Measurements from ENCODE around the gene TMEM79. TPM values are rescaled to one million over a fixed set of nuclear protein-coding genes. Genes with fewer than 3 reads are reported as not detected.

TMEM79 gene
- total and polyA plus RNA-seq, 2 experiments from 2014 or later = 3.4 to 8.5 TPM

- peak overlapping the region; percentile 34 for H2AFZ ChIP-seq
- peak overlapping the region; percentile 52 for H3K4me3 ChIP-seq
- WGBS (ENCODE audit: low lambda C conversion rate, missing lambda C conversion rate) = 29% methylated on average over 34 of the region's 34 CpGs
- TF ChIP-seq CTCF (IDR thresholded peaks at IDR 0.05; ENCODE audit: poor library complexity) (no peak), EZH2 (IDR thresholded peaks at IDR 0.05; ENCODE audit: borderline replicate concordance) (no peak), EZH2phosphoT487 (IDR thresholded peaks at IDR 0.05; ENCODE audit: low read depth, severe bottlenecking, unreplicated experiment) (no peak)
- peak overlapping the region; percentile 49 for H3K27ac ChIP-seq
- peaks cover 43% of the 10 kb centered on the region for H3K79me2 ChIP-seq
- H3K9me3 ChIP-seq (ENCODE audit: low read depth) = no peaks in the 10 kb centered on the region
- peak overlapping the region; percentile 79 for H3K4me2 ChIP-seq
- DNase-seq (ENCODE audit: low spot score) = no peak
- peaks cover 7% of the 10 kb centered on the region for H3K4me1 ChIP-seq (ENCODE audit: insufficient read depth)
- H3K27me3 ChIP-seq = no peaks in the 10 kb centered on the region
- no peaks in the 10 kb centered on the region for H3K9me2 ChIP-seq (replicated peaks; ENCODE audit: insufficient read depth)
- peaks cover 9% of the 10 kb centered on the region for H4K20me1 ChIP-seq (ENCODE audit: insufficient read depth, poor library complexity, severe bottlenecking)
- peaks cover 4% of the 10 kb centered on the region for H3K36me3 ChIP-seq (replicated peaks; ENCODE audit: insufficient read depth, low read depth)
Observed at GRCh38 chr1:156337052-156337887, 53.1 kb downstream of the TMEM79 start.

GRCh38 chr1:156337888-156338179 is 53.7 kb downstream of the TMEM79 start:
- DNase-seq (ENCODE audit: low spot score) = no peak
- Histone ChIP-seq H3K4me3 (peak overlapping the region; percentile 52), H3K9me2 (replicated peaks; ENCODE audit: insufficient read depth) (no peaks in the 10 kb centered on the region), H2AFZ (peak overlapping the region; percentile 34), H3K9me3 (ENCODE audit: low read depth) (no peaks in the 10 kb centered on the region), H3K79me2 (peaks cover 37% of the 10 kb centered on the region), H3K4me1 (ENCODE audit: insufficient read depth) (peaks cover 7% of the 10 kb centered on the region), H3K27me3 (no peaks in the 10 kb centered on the region), H3K27ac (peak overlapping the region; percentile 49), H3K36me3 (replicated peaks; ENCODE audit: insufficient read depth, low read depth) (no peaks in the 10 kb centered on the region), H4K20me1 (ENCODE audit: insufficient read depth, poor library complexity, severe bottlenecking) (peaks cover 9% of the 10 kb centered on the region), H3K4me2 (peak overlapping the region; percentile 79)
- 0% methylated on average over 12 of the region's 14 CpGs for WGBS (ENCODE audit: low lambda C conversion rate, missing lambda C conversion rate)
- TF ChIP-seq EZH2 (IDR thresholded peaks at IDR 0.05; ENCODE audit: borderline replicate concordance) = no peak
- TF ChIP-seq EZH2phosphoT487 (IDR thresholded peaks at IDR 0.05; ENCODE audit: low read depth, severe bottlenecking, unreplicated experiment) = no peak
- no peak for TF ChIP-seq CTCF (IDR thresholded peaks at IDR 0.05; ENCODE audit: poor library complexity)

- H3K4me2 ChIP-seq = peak within 1 kb of the TSS; percentile 79
- H3K9me3 ChIP-seq (ENCODE audit: low read depth) = no peaks in the 10 kb centered on the region
- WGBS (ENCODE audit: low lambda C conversion rate, missing lambda C conversion rate) = 1% methylated on average over 47 of the region's 47 CpGs
Observed at GRCh38 chr1:156338180-156338976, 54.3 kb downstream of the TMEM79 start, which contains the start of the genes CCT3 and TSACC. CCT3 (minus strand) TSS chr1:156338292; CDS start chr1:156338184, 108 bp downstream. TSACC (plus strand) TSS chr1:156338526; CDS start chr1:156339758, 1,232 bp downstream.

More at GRCh38 chr1:156338180-156338976, 54.3 kb downstream of the TMEM79 start, which contains the start of the genes CCT3 and TSACC:
- no peak for TF ChIP-seq EZH2 (IDR thresholded peaks at IDR 0.05; ENCODE audit: borderline replicate concordance)
- no peak for TF ChIP-seq CTCF (IDR thresholded peaks at IDR 0.05; ENCODE audit: poor library complexity)
- no peak for TF ChIP-seq EZH2phosphoT487 (IDR thresholded peaks at IDR 0.05; ENCODE audit: low read depth, severe bottlenecking, unreplicated experiment)
- H3K4me3 ChIP-seq = peak within 1 kb of the TSS; percentile 52
- peaks cover 36% of the 10 kb centered on the region for H3K79me2 ChIP-seq
- H3K27ac ChIP-seq = peak within 1 kb of the TSS; percentile 49
- DNase-seq (ENCODE audit: low spot score) = peak; percentile 99
- peaks cover 7% of the 10 kb centered on the region for H3K4me1 ChIP-seq (ENCODE audit: insufficient read depth)
- no peaks in the 10 kb centered on the region for H3K9me2 ChIP-seq (replicated peaks; ENCODE audit: insufficient read depth)
- H4K20me1 ChIP-seq (ENCODE audit: insufficient read depth, poor library complexity, severe bottlenecking) = peaks cover 9% of the 10 kb centered on the region
- no peaks in the 10 kb centered on the region for H3K27me3 ChIP-seq
- H2AFZ ChIP-seq = peak within 1 kb of the TSS; percentile 56
- no peaks in the 10 kb centered on the region for H3K36me3 ChIP-seq (replicated peaks; ENCODE audit: insufficient read depth, low read depth)

Other genes with a start within 250 kb of the TMEM79 start
- gene UBQLN4, start 230.5 kb upstream of the TMEM79 start, total RNA-seq = 35.3 and 37.8 TPM in 2 replicates
- 29.5 and 35.5 TPM in 2 replicates for gene UBQLN4, start 230.5 kb upstream of the TMEM79 start, polyA plus RNA-seq
- 48.5 and 73.1 TPM in 2 replicates for gene LAMTOR2, start 229.5 kb upstream of the TMEM79 start, total RNA-seq
- gene LAMTOR2, start 229.5 kb upstream of the TMEM79 start, polyA plus RNA-seq = 142 and 165 TPM in 2 replicates
- gene RAB25, start 223.2 kb upstream of the TMEM79 start, total RNA-seq = 71.1 and 77.9 TPM in 2 replicates
- gene RAB25, start 223.2 kb upstream of the TMEM79 start, polyA plus RNA-seq = 91.6 and 106 TPM in 2 replicates
- 11.0 and 12.0 TPM in 2 replicates for gene MEX3A, start 201.9 kb upstream of the TMEM79 start, total RNA-seq
- 9.3 and 10.8 TPM in 2 replicates for gene MEX3A, start 201.9 kb upstream of the TMEM79 start, polyA plus RNA-seq
- gene LMNA, start 169.6 kb upstream of the TMEM79 start, total RNA-seq = 161 and 208 TPM in 2 replicates
- gene LMNA, start 169.6 kb upstream of the TMEM79 start, polyA plus RNA-seq = 345 and 402 TPM in 2 replicates
- 1.4 and 2.1 TPM in 2 replicates for gene SEMA4A, start 130.7 kb upstream of the TMEM79 start, total RNA-seq
- 1.3 and 2.6 TPM in 2 replicates for gene SEMA4A, start 130.7 kb upstream of the TMEM79 start, polyA plus RNA-seq
- 16.9 TPM in 2 replicates for gene SLC25A44, start 90.2 kb upstream of the TMEM79 start, total RNA-seq
- 18.1 and 19.3 TPM in 2 replicates for gene SLC25A44, start 90.2 kb upstream of the TMEM79 start, polyA plus RNA-seq
- 60.7 and 81.4 TPM in 2 replicates for gene PMF1, start 71.3 kb upstream of the TMEM79 start, total RNA-seq
- 77.1 and 96.9 TPM in 2 replicates for gene PMF1, start 71.3 kb upstream of the TMEM79 start, polyA plus RNA-seq
- gene BGLAP, start 42.1 kb upstream of the TMEM79 start, total RNA-seq = 0.17 and 0.60 TPM in 2 replicates
- 0.64 and 3.3 TPM in 2 replicates for gene BGLAP, start 42.1 kb upstream of the TMEM79 start, polyA plus RNA-seq
- gene PAQR6, start 36.3 kb upstream of the TMEM79 start, total RNA-seq = 3.3 and 4.5 TPM in 2 replicates
- 12.0 and 14.8 TPM in 2 replicates for gene PAQR6, start 36.3 kb upstream of the TMEM79 start, polyA plus RNA-seq
- 64.3 and 65.9 TPM in 2 replicates for gene SMG5, start 1.5 kb upstream of the TMEM79 start, total RNA-seq
- 54.9 and 63.8 TPM in 2 replicates for gene SMG5, start 1.5 kb upstream of the TMEM79 start, polyA plus RNA-seq
- gene GLMP, start 11.4 kb downstream of the TMEM79 start, total RNA-seq = 158 and 186 TPM in 2 replicates
- gene GLMP, start 11.4 kb downstream of the TMEM79 start, polyA plus RNA-seq = 169 and 206 TPM in 2 replicates
- not detected in 2 replicates for gene VHLL, start 15.0 kb downstream of the TMEM79 start, total RNA-seq
- not detected in 2 replicates for gene VHLL, start 15.0 kb downstream of the TMEM79 start, polyA plus RNA-seq
- gene CCT3, start 54.0 kb downstream of the TMEM79 start, total RNA-seq = 224 and 251 TPM in 2 replicates
- 166 and 212 TPM in 2 replicates for gene CCT3, start 54.0 kb downstream of the TMEM79 start, polyA plus RNA-seq
- not detected in 2 replicates for gene TSACC, start 54.2 kb downstream of the TMEM79 start, total RNA-seq
- gene TSACC, start 54.2 kb downstream of the TMEM79 start, polyA plus RNA-seq = 1.4 and 1.5 TPM in 2 replicates
- gene RHBG, start 84.9 kb downstream of the TMEM79 start, total RNA-seq = 3.3 and 6.3 TPM in 2 replicates
- 10.8 and 11.9 TPM in 2 replicates for gene RHBG, start 84.9 kb downstream of the TMEM79 start, polyA plus RNA-seq
- gene MEF2D, start 216.4 kb downstream of the TMEM79 start, total RNA-seq = 9.6 and 20.1 TPM in 2 replicates
- 25.1 and 30.8 TPM in 2 replicates for gene MEF2D, start 216.4 kb downstream of the TMEM79 start, polyA plus RNA-seq

Data from hepatocyte (in vitro differentiated cells).